Measurements from ENCODE around the gene LRP1.

DNA sequence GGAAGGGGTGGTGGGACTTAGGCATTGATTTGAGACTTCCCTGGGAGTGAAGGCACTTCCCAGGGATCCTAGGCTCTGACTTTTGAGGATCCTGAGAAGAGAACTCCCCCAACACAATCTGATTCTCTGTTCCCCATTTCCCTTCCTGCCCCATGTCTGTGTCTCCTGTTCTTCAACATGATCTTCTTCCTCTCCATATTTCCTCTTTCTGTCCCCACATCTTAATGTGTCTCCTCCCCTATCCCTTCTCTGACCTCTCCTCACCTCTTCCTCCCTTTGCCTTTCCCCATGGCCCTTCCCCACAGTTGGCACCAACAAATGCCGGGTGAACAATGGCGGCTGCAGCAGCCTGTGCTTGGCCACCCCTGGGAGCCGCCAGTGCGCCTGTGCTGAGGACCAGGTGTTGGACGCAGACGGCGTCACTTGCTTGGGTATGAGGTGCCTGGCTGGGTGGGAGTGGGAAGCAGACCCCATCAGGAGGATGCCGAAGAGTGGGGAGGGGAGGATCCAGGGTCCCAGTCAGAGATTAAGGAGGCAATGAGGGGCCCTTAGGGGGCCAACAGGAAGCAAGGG lies 34.4 kb downstream of the LRP1 start:
- TF ChIP-seq, protein P1, sequence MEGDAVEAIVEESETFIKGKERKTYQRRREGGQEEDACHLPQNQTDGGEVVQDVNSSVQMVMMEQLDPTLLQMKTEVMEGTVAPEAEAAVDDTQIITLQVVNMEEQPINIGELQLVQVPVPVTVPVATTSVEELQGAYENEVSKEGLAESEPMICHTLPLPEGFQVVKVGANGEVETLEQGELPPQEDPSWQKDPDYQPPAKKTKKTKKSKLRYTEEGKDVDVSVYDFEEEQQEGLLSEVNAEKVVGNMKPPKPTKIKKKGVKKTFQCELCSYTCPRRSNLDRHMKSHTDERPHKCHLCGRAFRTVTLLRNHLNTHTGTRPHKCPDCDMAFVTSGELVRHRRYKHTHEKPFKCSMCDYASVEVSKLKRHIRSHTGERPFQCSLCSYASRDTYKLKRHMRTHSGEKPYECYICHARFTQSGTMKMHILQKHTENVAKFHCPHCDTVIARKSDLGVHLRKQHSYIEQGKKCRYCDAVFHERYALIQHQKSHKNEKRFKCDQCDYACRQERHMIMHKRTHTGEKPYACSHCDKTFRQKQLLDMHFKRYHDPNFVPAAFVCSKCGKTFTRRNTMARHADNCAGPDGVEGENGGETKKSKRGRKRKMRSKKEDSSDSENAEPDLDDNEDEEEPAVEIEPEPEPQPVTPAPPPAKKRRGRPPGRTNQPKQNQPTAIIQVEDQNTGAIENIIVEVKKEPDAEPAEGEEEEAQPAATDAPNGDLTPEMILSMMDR (IDR thresholded peaks at IDR 0.05; ENCODE audit: insufficient read depth, low read length): no peak
- no peak for TF ChIP-seq POLR2AphosphoS5 (IDR thresholded peaks at IDR 0.05; ENCODE audit: low read depth)
